HCT116 (cell line): ENCODE measurements around the gene ITSN1. TPM values are rescaled to one million over a fixed set of nuclear protein-coding genes. Genes with fewer than 3 reads are reported as not detected.
"Not testable (repeated sequence)": the region's sequence is repeated elsewhere in the genome, so short reads cannot be mapped to it uniquely, and the experiment has no call there.

Experiments
- ATAC-seq: fragments of 200-7000 bp; cut with Tn5 transposase; 2 replicates; pipeline ENCODE4 v1.9.1; 2020; ENCODE audit warnings: mild to moderate bottlenecking, moderate library complexity
- BruUV-seq: library from RNA; stranded (reverse); fragments of 400-500 nt; replicated peaks from 2 replicates; lab custom pipeline; 2021; lab: Mats Ljungman, UMichigan
- CTCF ChIA-PET: fragments of 300-600 bp; sonication (Branson Sonifier 250); formaldehyde crosslinking; loops from one replicate; lab custom pipeline; 2021; ENCODE audit warnings: antibody characterized with exemption; lab: Charles Lee
- POLR2A ChIA-PET: fragments of 300-600, 350-600 bp; sonication (Branson Sonifier 250); formaldehyde crosslinking; loops from one replicate; lab custom pipeline; 2021; ENCODE audit warnings: antibody characterized with exemption; lab: Charles Lee
- RAD21 ChIA-PET, 2 experiments: fragments of 300-600 bp; sonication (Branson Sonifier 250); formaldehyde crosslinking; loops; one replicate each; lab custom pipeline; 2023; ENCODE audit warnings: low total read pairs in 2 of 2; ENCODE audit not compliant: uncharacterized antibody in 2 of 2, unreplicated experiment in 2 of 2, low non-redundant PET in 1 of 2; lab: Charles Lee
- DNase-seq: peaks from one replicate; pipeline ENCODE4 v3.0.0-alpha.2; 2010; ENCODE audit warnings: low read depth, low spot score
- H2AFZ ChIP-seq: fragments of 200-600 bp; shearing (Covaris generic), sonication (generic); 2 replicates; pipeline ENCODE4 v1.6.1; 2017; ENCODE audit warnings: low read depth, mixed run types, mixed read lengths, antibody characterized with exemption, low read length; ENCODE audit not compliant: poor library complexity, severe bottlenecking
- H3K27ac ChIP-seq: 2 replicates; pipeline ENCODE4 v1.5.1; 2012; ENCODE audit warnings: low read depth, low read length
- H3K27me3 ChIP-seq: fragments of 200-600 bp; sonication (generic); 2 replicates; pipeline ENCODE4 v1.6.1; 2016; ENCODE audit warnings: mixed run types, low read length, mixed read lengths; ENCODE audit not compliant: insufficient read depth
- H3K36me3 ChIP-seq, 2 experiments: fragments of 200-500 bp in 1 of 2; fragments of 200-600 bp in 1 of 2; sonication (Bioruptor generic) in 1 of 2; sonication (generic) in 1 of 2; 2 replicates each; pipeline versions ENCODE4 v1.5.1 to v1.6.1; 2014 to 2016; ENCODE audit warnings: low read length in 2 of 2, inconsistent platforms in 1 of 2, mixed read lengths in 1 of 2, mixed run types in 1 of 2; ENCODE audit not compliant: insufficient read depth in 2 of 2, control insufficient read depth in 1 of 2
- H3K4me1 ChIP-seq, 2 experiments: fragments of 200-600 bp in 1 of 2; sonication (generic) in 1 of 2; 2 replicates each; pipeline versions ENCODE4 v1.5.1 to v1.6.1; 2012 to 2017; ENCODE audit warnings: low read length in 2 of 2, inconsistent platforms in 1 of 2, mild to moderate bottlenecking in 1 of 2, mixed read lengths in 1 of 2, mixed run types in 1 of 2, moderate library complexity in 1 of 2; ENCODE audit not compliant: insufficient read depth in 2 of 2, control insufficient read depth in 1 of 2
- H3K4me2 ChIP-seq: fragments of 200-600 bp; sonication (generic); 2 replicates; pipeline ENCODE4 v1.6.1; 2017; ENCODE audit warnings: mixed run types, low read length, mixed read lengths
- H3K4me3 ChIP-seq, 2 experiments: fragments of 200-600 bp in 1 of 2; sonication (generic) in 1 of 2; replicated peaks in 1 of 2; 2 replicates each; pipeline ENCODE4 v1.5.1; 2011 to 2016; ENCODE audit warnings: low read length in 2 of 2, control low read depth in 1 of 2, low read depth in 1 of 2, mild to moderate bottlenecking in 1 of 2, mixed read lengths in 1 of 2, mixed run types in 1 of 2
- H3K79me2 ChIP-seq: fragments of 200-600 bp; sonication (generic); 2 replicates; pipeline ENCODE4 v1.6.1; 2017; ENCODE audit warnings: mild to moderate bottlenecking, mixed run types, low read length, moderate library complexity, mixed read lengths; ENCODE audit not compliant: insufficient read depth
- H3K9ac ChIP-seq: fragments of 200-600 bp; sonication (generic); 2 replicates; pipeline ENCODE4 v1.6.1; 2016; ENCODE audit warnings: low read length, mixed read lengths
- H3K9me2 ChIP-seq: fragments of 200-600 bp; sonication (generic), shearing (Covaris generic); 2 replicates; pipeline ENCODE4 v1.6.1; 2017; ENCODE audit warnings: mixed run types, mild to moderate bottlenecking, moderate library complexity; ENCODE audit not compliant: insufficient read depth
- H3K9me3 ChIP-seq, 2 experiments: fragments of 200-500 bp in 1 of 2; fragments of 200-600 bp in 1 of 2; sonication (Bioruptor generic) in 1 of 2; sonication (generic) in 1 of 2; 2 replicates each; pipeline ENCODE4 v1.6.1; 2014 to 2017; ENCODE audit warnings: low read length in 2 of 2, mixed read lengths in 2 of 2, inconsistent platforms in 1 of 2, low read depth in 1 of 2, mild to moderate bottlenecking in 1 of 2, mixed run types in 1 of 2, moderate library complexity in 1 of 2; ENCODE audit not compliant: control insufficient read depth in 1 of 2, insufficient read depth in 1 of 2
- H4K20me1 ChIP-seq: fragments of 200-600 bp; sonication (generic), shearing (Covaris generic); 2 replicates; pipeline ENCODE4 v1.6.1; 2017; ENCODE audit warnings: mixed run types, mild to moderate bottlenecking, moderate library complexity; ENCODE audit not compliant: insufficient read depth
- CBX3 ChIP-seq: IDR thresholded peaks from 2 replicates; pipeline ENCODE4 v1.6.1; 2012; ENCODE audit warnings: low read depth
- CTCF ChIP-seq, 3 experiments: fragments of 200-600 bp in 1 of 3; sonication (generic) in 1 of 3; IDR thresholded peaks in 2 of 3; conservative IDR thresholded peaks in 1 of 3; 2 replicates each; pipeline ENCODE4 v1.5.1; 2012 to 2017; ENCODE audit warnings: low read depth in 2 of 3, low read length in 2 of 3, antibody characterized with exemption in 1 of 3, borderline replicate concordance in 1 of 3, control low read depth in 1 of 3, mild to moderate bottlenecking in 1 of 3, mixed read lengths in 1 of 3, mixed run types in 1 of 3, moderate library complexity in 1 of 3; ENCODE audit not compliant: insufficient read depth in 1 of 3
- JUND ChIP-seq: IDR thresholded peaks from 2 replicates; pipeline ENCODE4 v1.6.1; 2012
- POLR2AphosphoS5 ChIP-seq: IDR thresholded peaks from 2 replicates; pipeline ENCODE4 v1.6.1; 2011; ENCODE audit warnings: mild to moderate bottlenecking, low read depth, low read length, moderate library complexity
- ZFX ChIP-seq: fragments of 450-650 bp; IDR thresholded peaks from 2 replicates; pipeline ENCODE4 v1.6.1; 2017
- ZNF274 ChIP-seq: fragments of 200-500 bp; sonication (Bioruptor generic); IDR thresholded peaks from 2 replicates; pipeline ENCODE4 v1.6.1; 2014; ENCODE audit warnings: mild to moderate bottlenecking, low read depth, low read length, inconsistent platforms
- intact Hi-C: fragments of 100-400 bp; cut with micrococcal nuclease; formaldehyde crosslinking; loops from 2 replicates; pipeline ENCODE4 v1.10.0; 2022
- total RNA-seq: library from RNA; stranded (reverse); gene quantifications from one replicate; pipeline ENCODE4 v1.2.1, GENCODE V29; 2021; ENCODE audit not compliant: unreplicated experiment
- TF ChIP-seq, protein P1 (sequence below): IDR thresholded peaks from 2 replicates; pipeline ENCODE4 v1.6.1; 2012

The ITSN1 gene
- total RNA-seq, 1 experiment from 2014 or later, result 25.8 TPM

- no peak for TF ChIP-seq CBX3
- TF ChIP-seq CTCF (IDR thresholded peaks at IDR 0.05 in 2 of 3, conservative IDR thresholded peaks at IDR 0.05 in 1 of 3; ENCODE audit: borderline replicate concordance in 1 of 3, insufficient read depth in 1 of 3, low read depth in 2 of 3, low read length in 2 of 3), result no peak
- TF ChIP-seq JUND, result no peak
- TF ChIP-seq, all 23 proteins: peak for 0
Observed at GRCh38 chr21:33622253-33622652, 20.0 kb upstream of the ITSN1 start (continued).

DNA sequence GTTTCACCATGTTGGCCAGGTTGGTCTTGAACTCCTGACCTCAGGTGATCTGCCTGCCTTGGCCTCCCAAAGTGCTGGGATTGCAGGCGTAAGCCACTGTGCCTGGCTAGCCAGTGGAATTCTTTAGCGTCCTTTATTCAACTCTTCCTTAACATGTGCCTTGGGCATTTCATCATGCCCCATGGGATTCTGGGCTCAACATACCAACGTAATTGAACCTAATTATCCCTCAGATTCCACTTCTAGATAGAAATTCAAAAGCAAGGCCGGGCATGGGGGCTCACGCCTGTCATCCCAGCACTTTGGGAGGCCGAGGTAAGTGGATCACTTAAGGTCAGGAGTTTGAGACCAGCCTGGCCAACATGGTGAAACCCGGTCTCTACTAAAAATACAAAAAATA is 16.1 kb upstream of the ITSN1 start:
- H3K9me2 ChIP-seq, H3K9ac ChIP-seq, CTCF ChIA-PET, POLR2A ChIA-PET, DNase-seq, H3K36me3 ChIP-seq, H3K4me1 ChIP-seq, H3K9me3 ChIP-seq, BruUV-seq, ATAC-seq, H4K20me1 ChIP-seq, H3K4me3 ChIP-seq, H3K27me3 ChIP-seq, H2AFZ ChIP-seq, H3K79me2 ChIP-seq, H3K27ac ChIP-seq, intact Hi-C loops, H3K4me2 ChIP-seq: not testable (repeated sequence)
- RAD21 ChIA-PET, result interaction anchor here in 1 of 2 experiments (0.6 kb wide), 1 partner anchor 22 kb away, joined by 3 read pairs; no protein-coding TSS in a partner anchor

GRCh38 chr21:33634254-33634653 is 8.0 kb upstream of the ITSN1 start:
- RAD21 ChIA-PET, result no interaction called here
- no peaks in the 10 kb centered on the region for H3K4me1 ChIP-seq

More at GRCh38 chr21:33634254-33634653, 8.0 kb upstream of the ITSN1 start:
- H3K4me2 ChIP-seq, result no peak overlapping the region
- H3K9me3 ChIP-seq, result no peaks in the 10 kb centered on the region
- peaks cover 2 to 4% of the 10 kb centered on the region in 2 experiments; a peak in 1 of 4 replicates for H3K36me3 ChIP-seq
- ChIA-PET CTCF (no interaction called here), POLR2A (no interaction called here)
- DNase-seq (no peak), ATAC-seq (no peak)
- no peaks in the 10 kb centered on the region for H3K27me3 ChIP-seq
- intact Hi-C loops, result no loop called here
- no peaks in the 10 kb centered on the region for H4K20me1 ChIP-seq
- TF ChIP-seq, protein P1, sequence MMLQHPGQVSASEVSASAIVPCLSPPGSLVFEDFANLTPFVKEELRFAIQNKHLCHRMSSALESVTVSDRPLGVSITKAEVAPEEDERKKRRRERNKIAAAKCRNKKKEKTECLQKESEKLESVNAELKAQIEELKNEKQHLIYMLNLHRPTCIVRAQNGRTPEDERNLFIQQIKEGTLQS, result no peak
- TF ChIP-seq ZFX (no peak), POLR2AphosphoS5 (no peak), ZNF274 (no peak)
- H3K27ac ChIP-seq, result no peak overlapping the region
- no peak overlapping the region for H3K4me3 ChIP-seq
- peaks cover 52% of the 10 kb centered on the region for H3K79me2 ChIP-seq
- no peaks in the 10 kb centered on the region for H3K9me2 ChIP-seq
- no peak overlapping the region for H3K9ac ChIP-seq
- no peak overlapping the region for H2AFZ ChIP-seq
- no TSS peak for BruUV-seq
